ENCODE data around the gene UNC119.
"Not testable (repeated sequence)": the region's sequence is repeated elsewhere in the genome, so short reads cannot be mapped to it uniquely, and the experiment has no call there.

The UNC119 gene

GRCh38 chr17:28540231-28540630, 12.2 kb downstream of the UNC119 start:
- no peak for DNase-seq

- no peak for DNase-seq
Measured at GRCh38 chr17:28538296-28538895, 14.0 kb downstream of the UNC119 start.

- no peak for DNase-seq
Measured at GRCh38 chr17:28537219-28537610, 15.2 kb downstream of the UNC119 start.

DNA sequence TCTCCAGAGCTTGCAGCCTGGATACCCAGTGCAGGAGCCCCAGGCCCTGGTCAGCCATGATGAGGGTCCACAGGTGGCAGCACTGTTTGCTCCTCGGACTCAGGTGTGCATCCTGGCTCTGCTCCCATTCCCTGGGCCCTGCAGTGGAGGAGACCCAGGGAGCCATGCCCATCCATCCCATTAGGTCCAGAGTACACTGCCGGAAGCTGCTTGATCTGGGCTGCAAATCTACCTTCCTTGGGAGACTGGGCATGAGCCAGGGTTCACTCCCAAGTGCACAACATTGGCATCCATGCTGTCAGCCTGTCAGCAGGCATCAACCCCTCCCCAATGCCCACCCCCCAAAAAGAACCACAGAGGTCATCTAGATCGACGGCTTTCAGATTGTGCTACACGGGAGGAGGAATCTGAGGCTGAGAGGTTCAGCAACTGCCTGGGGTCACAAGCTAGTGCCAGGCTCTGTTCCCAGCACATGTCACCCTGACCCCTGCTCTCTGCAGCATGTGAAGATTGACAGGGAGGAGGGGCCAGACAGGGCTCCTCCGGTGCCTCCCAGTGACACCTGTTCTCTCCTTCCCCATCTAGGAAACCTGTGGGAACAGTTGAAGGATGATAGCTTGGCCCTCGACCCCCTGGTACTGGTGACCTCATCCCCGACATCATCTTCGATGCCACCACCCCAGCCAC, 15.7 kb downstream of the UNC119 start:
- no peak for DNase-seq

GRCh38 chr17:28534740-28535375, 17.6 kb downstream of the UNC119 start:
- DNase-seq: no peak

GRCh38 chr17:28533091-28533807, 19.2 kb downstream of the UNC119 start:
- no peak for DNase-seq

DNA sequence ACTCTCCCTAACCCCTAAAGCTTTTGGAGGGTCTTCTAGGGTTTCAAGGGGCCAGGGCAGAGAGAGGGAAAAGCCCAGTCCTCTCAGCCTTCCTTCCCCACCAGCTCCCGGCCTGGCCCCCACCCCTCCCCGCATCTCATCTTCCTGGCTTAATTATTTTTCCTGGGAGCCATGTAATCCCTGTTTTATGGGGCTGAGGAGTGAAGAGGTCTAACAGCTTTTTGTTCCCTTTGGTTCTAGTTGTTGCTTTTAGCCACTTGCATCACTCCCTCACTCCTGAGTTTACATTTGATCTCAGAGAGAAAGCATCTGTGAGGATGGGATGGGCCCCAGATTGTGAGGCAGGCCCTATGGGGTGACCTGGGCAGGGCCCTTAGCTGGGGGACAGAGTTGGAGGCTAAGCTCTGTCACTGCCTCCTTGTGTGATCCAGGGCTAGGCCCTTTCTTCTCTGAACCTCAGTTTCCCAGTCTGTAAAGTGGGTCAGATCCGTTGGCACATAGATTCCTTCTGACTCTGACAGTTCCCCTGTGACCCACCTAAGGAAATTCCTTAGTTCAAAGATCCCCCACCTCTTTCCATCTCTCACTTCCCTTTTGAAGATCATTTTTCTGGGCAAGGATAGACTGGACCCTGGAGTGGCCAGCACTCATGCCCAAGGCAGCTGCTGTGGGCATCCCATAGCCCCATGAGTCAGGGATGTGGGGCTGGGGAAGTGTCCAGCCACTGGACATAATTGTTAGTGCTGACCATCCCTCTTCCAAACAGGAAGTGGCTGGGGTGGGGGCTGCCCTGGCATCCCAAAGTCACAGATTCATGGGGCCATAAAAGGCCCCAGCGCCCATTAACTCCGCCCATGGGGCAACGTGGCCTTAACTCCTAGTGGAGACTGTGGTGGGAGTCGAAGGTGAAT, 20.1 kb downstream of the UNC119 start:
- DNase-seq: no peak

DNA sequence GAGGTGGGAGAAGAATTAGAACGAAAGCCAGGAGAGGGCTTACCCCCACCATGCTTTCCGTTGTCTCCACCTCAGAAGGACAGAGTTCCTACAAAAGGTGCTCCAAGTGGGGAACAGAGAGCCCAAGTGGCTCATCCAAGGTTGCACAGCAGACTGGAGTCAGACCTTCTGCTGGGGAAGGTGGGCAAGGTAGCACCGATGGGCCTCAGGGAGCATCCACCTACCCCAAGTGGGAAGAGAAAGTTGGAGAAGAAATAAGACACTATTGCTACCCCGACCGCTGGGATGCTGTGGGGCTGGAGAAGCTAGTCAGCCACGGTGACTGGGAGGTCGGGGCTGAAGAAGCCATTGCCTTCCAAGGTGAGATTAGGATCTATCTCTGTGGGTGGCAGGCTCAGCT, 21.5 kb downstream of the UNC119 start:
- no peak for DNase-seq

GRCh38 chr17:28530250-28530649, 22.2 kb downstream of the UNC119 start:
- DNase-seq: no peak

DNA sequence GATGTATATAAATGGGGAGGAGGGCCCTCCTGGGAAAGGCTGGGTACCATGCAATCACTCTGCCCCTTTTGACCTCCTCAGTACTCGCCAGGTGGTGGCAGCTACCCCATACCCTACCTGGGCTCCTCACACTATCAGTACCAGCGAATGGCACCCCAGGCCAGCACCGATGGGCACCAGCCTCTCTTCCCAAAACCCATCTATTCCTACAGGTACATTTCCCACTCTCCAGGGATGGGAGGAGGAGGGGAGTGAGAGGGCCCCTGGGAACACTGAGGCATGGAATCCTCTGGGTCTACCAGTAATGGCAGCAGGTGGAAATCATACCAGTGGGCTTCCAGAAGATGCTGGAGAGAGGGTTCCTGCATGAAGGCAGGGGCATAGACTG, 23.4 kb downstream of the UNC119 start:
- DNase-seq: no peak

DNA sequence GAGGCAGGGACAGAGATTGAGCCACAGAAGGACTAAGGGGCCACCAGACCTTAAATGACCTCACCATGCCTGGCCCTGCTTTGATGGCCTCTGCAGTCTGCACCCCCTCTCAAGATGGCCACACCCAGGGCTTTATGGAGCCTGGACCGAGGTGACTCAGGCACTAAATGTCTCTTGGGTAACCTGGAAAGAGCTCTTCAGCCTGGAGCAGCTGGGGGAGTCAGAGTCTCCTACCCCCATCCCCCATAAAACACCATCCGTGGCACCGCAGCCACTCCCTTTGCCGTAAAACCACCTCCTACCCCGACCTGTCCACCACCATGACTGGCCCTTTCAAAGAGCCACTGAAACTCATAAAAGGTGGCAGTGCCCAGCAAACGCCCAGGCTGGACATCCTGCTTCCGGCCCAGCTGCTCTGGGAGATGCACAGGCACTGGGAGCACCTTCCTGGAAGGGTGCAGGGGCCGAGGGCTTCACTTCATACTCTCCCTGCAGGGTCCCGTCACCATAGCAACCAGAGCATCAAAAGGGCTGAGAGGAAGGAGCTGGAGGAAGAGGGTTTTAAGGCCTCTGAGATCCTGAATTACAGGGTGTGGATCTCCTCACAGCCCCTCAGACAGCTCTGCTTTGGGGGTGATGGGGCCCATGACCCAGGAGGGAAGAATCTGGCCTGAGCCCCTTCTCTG, 24.0 kb downstream of the UNC119 start:
- no peak for DNase-seq

DNA sequence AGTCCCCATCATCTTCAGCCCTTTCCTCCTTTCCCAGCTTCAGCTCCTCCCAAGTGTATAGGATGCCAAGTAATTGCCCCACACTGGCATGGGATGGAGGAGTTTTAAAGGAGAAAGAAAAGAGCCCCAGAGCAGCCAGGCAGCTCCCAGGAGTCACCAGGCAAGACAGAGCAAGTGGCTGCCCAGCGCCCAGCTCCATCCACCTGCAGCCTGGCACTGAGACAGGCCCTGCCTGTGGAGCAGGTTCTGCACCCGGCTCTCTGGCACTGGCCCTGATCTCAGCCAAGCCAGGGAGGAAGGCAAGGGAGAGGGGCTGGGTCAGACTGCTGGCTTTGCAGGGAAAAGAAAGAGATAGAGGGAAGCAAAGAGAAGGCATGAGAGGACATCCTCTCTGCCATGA, 24.6 kb downstream of the UNC119 start:
- DNase-seq: no peak

DNA sequence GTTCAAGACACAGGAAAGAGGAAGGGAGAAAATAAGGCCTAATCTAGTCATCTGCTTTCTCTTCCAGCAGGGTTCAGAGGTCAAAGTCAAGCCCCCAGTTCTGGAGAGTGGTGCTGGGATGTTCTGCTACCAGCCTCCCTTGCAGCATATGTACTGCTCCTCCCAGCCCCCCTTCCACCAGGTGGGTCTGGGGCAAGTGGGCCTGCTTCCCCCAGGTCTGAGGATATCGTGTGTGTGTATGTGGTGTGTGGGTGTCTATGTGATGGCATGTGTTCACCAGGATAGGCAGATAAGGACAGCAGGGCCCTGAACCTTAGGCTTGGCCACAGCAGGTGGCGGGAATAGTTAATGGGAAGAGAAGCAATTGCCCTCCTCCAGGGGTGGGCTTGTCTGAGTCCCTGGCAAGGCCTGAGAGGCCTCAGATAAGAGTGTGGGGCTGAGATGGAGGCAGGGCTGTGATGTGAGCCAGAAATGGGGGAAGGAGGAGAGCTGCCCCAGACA, 25.2 kb downstream of the UNC119 start:
- DNase-seq: no peak

GRCh38 chr17:28526381-28526780, 26.0 kb downstream of the UNC119 start:
- DNase-seq: no peak

GRCh38 chr17:28524476-28525424, 27.7 kb downstream of the UNC119 start:
- DNase-seq: no peak

- DNase-seq: no peak
Measured at GRCh38 chr17:28523876-28524275, 28.5 kb downstream of the UNC119 start.

GRCh38 chr17:28523186-28523585, 29.2 kb downstream of the UNC119 start:
- DNase-seq: no peak

DNA sequence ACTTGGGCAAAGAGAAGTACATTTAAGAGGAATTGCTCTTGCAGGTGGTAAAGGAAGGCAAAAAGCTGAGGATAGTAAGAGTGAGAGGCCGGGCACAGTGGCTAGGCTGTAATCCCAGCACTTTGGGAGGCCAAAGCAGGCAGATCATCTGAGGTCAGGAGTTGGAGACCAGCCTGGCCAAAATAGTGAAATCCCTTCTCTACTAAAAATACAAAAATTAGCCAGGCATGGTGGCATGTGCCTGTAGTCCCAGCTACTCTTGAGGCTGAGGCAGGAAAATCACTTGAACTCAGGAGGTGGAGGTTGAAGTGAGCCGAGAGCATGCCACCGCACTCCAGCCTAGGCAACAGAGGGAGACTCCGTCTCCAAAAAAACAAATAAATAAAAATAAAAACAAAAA, 30.1 kb downstream of the UNC119 start:
- not testable (repeated sequence) for DNase-seq

DNA sequence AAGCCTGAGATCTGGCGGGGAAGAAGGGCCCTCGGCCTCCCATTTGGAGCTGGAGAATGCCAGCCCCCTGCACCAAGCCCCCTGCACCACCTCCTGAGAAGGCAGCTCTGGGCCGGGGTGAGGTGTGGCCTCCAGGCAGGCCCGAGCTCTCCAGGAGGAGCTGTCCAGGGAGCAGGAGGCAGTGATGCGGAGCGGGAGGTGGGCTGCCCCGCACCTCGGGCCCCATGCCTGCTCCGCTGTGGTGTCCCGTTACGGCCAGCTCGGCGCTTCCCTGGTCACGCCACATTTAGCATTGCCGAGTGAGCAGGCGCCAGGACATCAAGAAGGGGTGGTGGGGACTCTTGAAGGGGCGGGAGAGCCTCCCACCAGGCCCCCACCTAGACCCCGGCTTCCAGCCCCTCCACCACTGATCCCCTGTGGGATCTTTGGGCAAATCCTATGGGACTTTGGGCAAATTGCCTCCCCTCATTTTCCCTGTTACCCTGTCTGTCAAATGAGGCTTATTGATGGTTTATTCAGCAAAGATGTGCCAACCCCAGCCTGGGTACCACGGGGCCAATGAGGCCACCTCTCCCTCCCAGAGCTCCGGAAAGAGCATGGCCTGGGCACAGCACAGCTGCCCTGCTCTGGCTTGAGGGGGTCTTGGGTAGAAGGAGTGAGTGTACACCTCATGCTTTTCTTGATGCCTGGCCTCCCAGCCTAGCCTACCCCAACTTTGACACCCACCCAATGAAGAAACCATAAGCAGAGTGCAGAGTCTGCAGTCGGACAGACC, 30.9 kb downstream of the UNC119 start:
- no peak for DNase-seq

- no peak for DNase-seq
Measured at GRCh38 chr17:28520687-28521086, 31.7 kb downstream of the UNC119 start.
